Neural progenitor cell (in vitro differentiated cells): ENCODE measurements around the gene IFI35. TPM values are rescaled to one million over a fixed set of nuclear protein-coding genes. Genes with fewer than 3 reads are reported as not detected.

ENCODE experiments used
- DNase-seq: peaks from one replicate; pipeline ENCODE4 v3.0.0-alpha.2; 2016; ENCODE audit warnings: low spot score
- H2AFZ ChIP-seq: fragments of 200-600 bp; sonication (generic); replicated peaks from 2 replicates; pipeline ENCODE4 v1.6.1; 2016; ENCODE audit warnings: antibody characterized with exemption
- H3F3A ChIP-seq: fragments of 200-600 bp; sonication (generic); 2 replicates; pipeline ENCODE4 v1.6.1; 2016; ENCODE audit warnings: antibody characterized with exemption, low read depth
- H3K27ac ChIP-seq: fragments of 200-600 bp; sonication (generic); 2 replicates; pipeline ENCODE4 v1.5.1; 2016; ENCODE audit warnings: mild to moderate bottlenecking
- H3K27me3 ChIP-seq: fragments of 200-600 bp; sonication (generic); 2 replicates; pipeline ENCODE4 v1.6.1; 2016; ENCODE audit warnings: mild to moderate bottlenecking, moderate library complexity
- H3K36me3 ChIP-seq: fragments of 200-600 bp; sonication (generic); 2 replicates; pipeline ENCODE4 v1.5.1; 2016
- H3K4me1 ChIP-seq: fragments of 200-600 bp; sonication (generic); 2 replicates; pipeline ENCODE4 v1.6.1; 2016; ENCODE audit warnings: mixed run types
- H3K4me2 ChIP-seq: fragments of 200-600 bp; sonication (generic); 2 replicates; pipeline ENCODE4 v1.6.1; 2016
- H3K4me3 ChIP-seq: fragments of 200-600 bp; sonication (generic); 2 replicates; pipeline ENCODE4 v1.5.1; 2016
- H3K79me2 ChIP-seq: fragments of 200-600 bp; sonication (generic); 2 replicates; pipeline ENCODE4 v1.6.1; 2016; ENCODE audit warnings: low read depth
- H3K9ac ChIP-seq: fragments of 200-600 bp; sonication (generic); 2 replicates; pipeline ENCODE4 v1.6.1; 2016
- H3K9me3 ChIP-seq: fragments of 200-600 bp; sonication (generic); 2 replicates; pipeline ENCODE4 v1.5.1; 2016; ENCODE audit warnings: low read depth
- H4K20me1 ChIP-seq: fragments of 200-600 bp; sonication (generic); 2 replicates; pipeline ENCODE4 v1.6.1; 2016; ENCODE audit warnings: low read depth
- H3K27ac Mint-ChIP-seq: 3 replicates; pipeline ENCODE4 v1.8.0; 2021; ENCODE audit warnings: mixed read lengths
- H3K27me3 Mint-ChIP-seq: 2 replicates; pipeline ENCODE4 v1.8.0; 2022; ENCODE audit warnings: low read depth, mild to moderate bottlenecking, inconsistent platforms, moderate library complexity, mixed read lengths; ENCODE audit not compliant: insufficient read depth
- H3K36me3 Mint-ChIP-seq: 3 replicates; pipeline ENCODE4 v1.8.0; 2021; ENCODE audit warnings: mixed read lengths
- H3K4me1 Mint-ChIP-seq: 3 replicates; pipeline ENCODE4 v1.8.0; 2021; ENCODE audit warnings: mixed read lengths
- H3K4me3 Mint-ChIP-seq: 3 replicates; pipeline ENCODE4 v1.8.0; 2021; ENCODE audit warnings: mild to moderate bottlenecking, moderate library complexity, mixed read lengths
- H3K9me3 Mint-ChIP-seq: 3 replicates; pipeline ENCODE4 v1.8.0; 2020; ENCODE audit warnings: mixed read lengths
- CTCF ChIP-seq: fragments of 200-600 bp; sonication (generic); IDR thresholded peaks from 2 replicates; pipeline ENCODE4 v1.5.1; 2017; ENCODE audit warnings: antibody characterized with exemption, mild to moderate bottlenecking
- EZH2 ChIP-seq: fragments of 200-600 bp; sonication (generic); IDR thresholded peaks from 2 replicates; pipeline ENCODE4 v1.6.1; 2017; ENCODE audit warnings: antibody characterized with exemption, mild to moderate bottlenecking, moderate library complexity
- EZH2phosphoT487 ChIP-seq: fragments of 200-600 bp; sonication (generic); IDR thresholded peaks from 2 replicates; pipeline ENCODE4 v1.6.1; 2017; ENCODE audit warnings: antibody characterized with exemption
- total RNA-seq: library from RNA; depleted of rRNA; stranded (reverse); fragments of >200 nt; gene quantifications from 2 replicates; pipeline ENCODE4 v1.2.3, GENCODE V29; 2015; ENCODE audit warnings: low replicate concordance

Gene IFI35
- total RNA-seq, 1 donor from 2014 or later, result not detected

- peaks cover 19% of the 10 kb centered on the region for H3K4me1 ChIP-seq
- H3K27me3 ChIP-seq, result no peaks in the 10 kb centered on the region
- H3K36me3 ChIP-seq, result no peaks in the 10 kb centered on the region
- peaks cover 2% of the 10 kb centered on the region for H3K9me3 Mint-ChIP-seq
- DNase-seq, result no peak
- H3K4me3 Mint-ChIP-seq, result peak overlapping the region; percentile 95
- H3K9me3 ChIP-seq, result no peaks in the 10 kb centered on the region
- peaks cover 10% of the 10 kb centered on the region for H3K27me3 Mint-ChIP-seq
- peaks cover 30% of the 10 kb centered on the region for H3K79me2 ChIP-seq
- peak overlapping the region; percentile 55 for H3K9ac ChIP-seq
- peak overlapping the region; percentile 72 for H3K27ac Mint-ChIP-seq
- no peak overlapping the region for H3K27ac ChIP-seq
- peaks cover 40% of the 10 kb centered on the region for H3F3A ChIP-seq
- peak overlapping the region; percentile 66 for H2AFZ ChIP-seq
- H3K4me1 Mint-ChIP-seq, result peaks cover 31% of the 10 kb centered on the region
- peak overlapping the region; percentile 93 for H3K4me3 ChIP-seq
- peaks cover under 1% of the 10 kb centered on the region for H4K20me1 ChIP-seq
- TF ChIP-seq CTCF (no peak), EZH2 (no peak), EZH2phosphoT487 (no peak)
- peaks cover 15% of the 10 kb centered on the region for H3K36me3 Mint-ChIP-seq
- peak overlapping the region; percentile 90 for H3K4me2 ChIP-seq
These were observed 18.7 kb downstream of the IFI35 start for GRCh38 chr17:43025290-43025657.

GRCh38 chr17:43025766-43026537 lies 19.4 kb downstream of the IFI35 start:
- Histone ChIP-seq H3K4me1 (peaks cover 19% of the 10 kb centered on the region), H3K9me3 (no peaks in the 10 kb centered on the region), H3K36me3 (no peaks in the 10 kb centered on the region), H3F3A (peaks cover 38% of the 10 kb centered on the region), H2AFZ (no peak overlapping the region), H3K9ac (peak overlapping the region; percentile 55), H4K20me1 (no peaks in the 10 kb centered on the region), H3K4me3 (peak overlapping the region; percentile 93), H3K27me3 (no peaks in the 10 kb centered on the region), H3K27ac (no peak overlapping the region), H3K4me2 (peak overlapping the region; percentile 90), H3K79me2 (peaks cover 24% of the 10 kb centered on the region)
- Mint-ChIP-seq H3K9me3 (peaks cover 2% of the 10 kb centered on the region), H3K27ac (no peak overlapping the region), H3K36me3 (peaks cover 15% of the 10 kb centered on the region), H3K4me1 (peaks cover 30% of the 10 kb centered on the region), H3K27me3 (peaks cover 13% of the 10 kb centered on the region), H3K4me3 (peak overlapping the region; percentile 95)
- no peak for DNase-seq
- TF ChIP-seq EZH2phosphoT487 (no peak), EZH2 (no peak), CTCF (no peak)

GRCh38 chr17:43026595-43026994 lies 20.0 kb downstream of the IFI35 start:
- Histone ChIP-seq H3K4me1 (peaks cover 23% of the 10 kb centered on the region), H3K9me3 (no peaks in the 10 kb centered on the region), H3K4me3 (no peak overlapping the region), H3F3A (peaks cover 38% of the 10 kb centered on the region), H3K4me2 (peak overlapping the region; percentile 90), H3K79me2 (peaks cover 18% of the 10 kb centered on the region), H2AFZ (no peak overlapping the region), H3K9ac (no peak overlapping the region), H4K20me1 (no peaks in the 10 kb centered on the region), H3K27ac (no peak overlapping the region), H3K36me3 (no peaks in the 10 kb centered on the region), H3K27me3 (no peaks in the 10 kb centered on the region)
- H3K36me3 Mint-ChIP-seq, result peaks cover 15% of the 10 kb centered on the region
- TF ChIP-seq EZH2, result no peak
- no peak for TF ChIP-seq EZH2phosphoT487
- no peak for TF ChIP-seq CTCF
- peaks cover 2% of the 10 kb centered on the region for H3K9me3 Mint-ChIP-seq
- peaks cover 14% of the 10 kb centered on the region for H3K27me3 Mint-ChIP-seq
- peaks cover 29% of the 10 kb centered on the region for H3K4me1 Mint-ChIP-seq
- H3K27ac Mint-ChIP-seq, result no peak overlapping the region
- no peak for DNase-seq
- H3K4me3 Mint-ChIP-seq, result peak overlapping the region; percentile 77
